ENCODE results near the gene DMRT1.

Gene DMRT1

GRCh38 chr9:841371-842209, at the start of gene DMRT1:
DMRT1 (plus strand) TSS chr9:841697; CDS start chr9:841839, 142 bp downstream.
- no peak for DNase-seq

DNA sequence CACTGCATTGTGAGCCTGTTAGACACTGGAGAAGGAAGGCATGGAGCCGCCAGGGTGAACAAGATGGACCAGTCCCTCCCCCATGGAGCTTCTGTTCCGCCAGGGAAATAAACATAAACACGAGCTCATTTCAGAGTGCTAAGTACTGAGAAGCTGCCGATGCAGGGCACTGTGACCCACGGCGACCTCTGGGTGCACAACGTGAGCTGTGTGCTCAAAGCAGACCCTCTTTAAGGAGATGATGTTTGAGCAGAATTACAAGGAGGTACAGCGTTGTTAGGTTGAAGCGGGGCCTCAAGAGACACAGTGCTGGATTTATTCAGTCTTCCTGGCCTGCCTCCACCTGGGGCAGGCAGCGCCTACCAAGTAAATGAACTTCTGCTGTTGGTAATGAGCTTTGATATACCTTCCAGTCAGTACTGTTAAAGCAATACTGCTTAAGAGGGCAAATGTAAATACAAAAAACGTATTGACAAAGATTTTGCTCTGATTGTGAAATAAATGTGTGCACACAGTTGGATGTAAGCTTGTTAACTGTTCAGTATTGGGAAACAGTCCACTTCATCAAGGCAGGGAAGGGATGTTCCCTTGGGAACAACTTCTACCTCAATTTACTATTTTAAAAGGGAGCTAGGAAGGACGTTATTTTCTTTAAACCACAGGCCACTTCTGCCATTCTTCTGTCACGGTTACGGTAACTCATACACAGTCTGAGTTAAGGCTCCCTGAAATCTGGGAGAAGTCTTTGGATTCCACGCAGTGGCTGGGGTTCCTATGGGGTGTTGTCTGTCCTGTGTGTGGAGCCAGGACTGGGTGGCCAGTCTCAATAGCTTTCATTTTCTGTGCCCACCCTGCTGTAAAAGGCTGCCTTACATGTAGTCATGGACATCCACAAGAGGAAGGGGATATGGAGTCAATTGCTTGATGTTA, 48.9 kb upstream of the DMRT1 start:
- DNase-seq = no peak

DNA sequence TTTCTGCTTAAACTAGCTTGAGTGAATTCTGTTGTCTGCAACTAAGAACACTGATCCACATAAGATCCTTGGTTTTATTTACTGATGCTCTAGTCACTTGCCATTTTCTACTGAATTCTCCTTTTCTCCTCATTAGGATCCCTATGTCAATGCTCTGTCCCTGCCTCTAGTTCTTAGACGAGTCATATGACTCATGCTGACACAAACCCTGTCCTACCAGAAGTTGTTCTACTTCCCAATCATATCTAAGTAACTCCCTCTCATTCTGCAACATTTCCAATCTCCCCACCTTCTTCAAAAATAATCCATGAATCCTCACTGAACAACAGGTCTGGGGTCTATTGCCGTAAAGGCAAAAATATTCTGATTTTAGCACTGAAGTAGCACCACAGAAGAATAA, 47.1 kb upstream of the DMRT1 start:
- no peak for DNase-seq

DNA sequence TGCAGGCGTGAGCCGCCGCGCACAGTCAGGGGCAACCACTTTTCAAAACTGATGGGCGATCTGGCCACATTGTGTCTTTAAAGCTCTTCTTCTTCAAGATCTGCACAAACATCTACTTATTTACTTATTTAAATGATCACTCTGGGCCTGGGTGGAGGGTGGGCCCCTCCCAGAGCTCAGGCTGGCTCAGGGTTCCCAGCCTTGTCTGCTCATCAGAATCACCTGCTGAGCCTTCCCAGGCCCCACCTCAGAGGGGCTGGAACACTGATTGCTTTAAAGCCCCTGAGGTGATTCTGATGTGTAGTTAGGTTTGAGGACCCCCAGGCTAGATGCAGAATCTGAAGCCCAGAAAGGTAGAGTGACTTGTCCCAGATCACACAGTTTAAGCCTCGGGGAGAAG, 45.6 kb upstream of the DMRT1 start:
- DNase-seq = no peak

GRCh38 chr9:800591-801150, 40.8 kb upstream of the DMRT1 start:
- no peak for DNase-seq

DNA sequence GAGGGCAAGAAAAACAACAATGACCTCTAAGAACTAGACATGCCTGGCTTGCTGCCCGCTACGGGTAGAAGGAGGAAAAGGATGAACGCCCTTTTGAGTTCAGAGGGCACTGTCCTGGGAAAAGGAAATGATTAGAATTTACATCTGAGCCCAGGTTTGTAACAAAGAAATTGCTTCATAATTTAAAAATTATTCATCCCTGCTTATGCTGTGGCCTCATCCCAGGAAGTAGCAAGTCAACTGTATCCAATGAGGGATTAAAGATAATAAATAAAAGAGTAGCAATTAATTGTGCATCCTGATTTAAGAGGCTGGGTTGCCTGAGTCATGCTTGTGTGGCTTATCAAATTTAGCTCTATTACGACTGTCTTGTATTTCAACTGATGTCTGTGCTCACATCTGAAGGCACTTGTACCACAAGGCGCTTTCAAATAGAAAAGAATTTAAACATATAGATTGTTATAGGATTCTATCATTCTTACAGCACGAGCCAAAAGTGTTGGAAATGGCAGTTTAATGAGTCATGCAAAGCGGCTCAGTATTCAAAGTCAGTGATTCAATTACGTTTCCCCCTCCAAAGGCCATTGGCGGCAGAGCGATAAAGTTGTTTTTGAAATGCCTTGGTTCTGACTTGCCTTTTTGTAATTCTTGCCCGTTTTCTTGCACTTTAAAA, 40.0 kb upstream of the DMRT1 start:
- no peak for DNase-seq

DNA sequence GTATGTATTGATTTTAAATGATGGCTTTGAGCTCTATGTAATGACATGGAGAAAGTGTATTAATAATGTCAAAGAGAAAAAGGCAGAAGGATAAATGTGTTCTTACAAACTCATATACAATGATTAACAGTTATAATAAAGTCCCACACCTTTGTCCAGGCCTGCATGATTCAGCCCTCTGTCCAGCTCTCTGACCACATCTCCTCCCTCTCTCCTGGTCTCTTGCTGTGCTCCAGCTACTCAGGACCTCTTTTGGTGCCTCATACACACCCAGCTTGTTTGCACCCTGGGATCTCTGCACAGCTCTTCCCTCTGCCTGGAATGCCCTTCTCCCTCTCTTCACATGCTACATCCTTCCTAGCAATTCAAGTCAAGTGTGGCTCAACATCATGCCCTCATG, 37.5 kb upstream of the DMRT1 start:
- no peak for DNase-seq

- DNase-seq = no peak
Observed at GRCh38 chr9:805151-805550, 36.3 kb upstream of the DMRT1 start.

GRCh38 chr9:806285-807156, 35.0 kb upstream of the DMRT1 start:
- peak in 2 of 6 experiments; percentile 19 to 26 for DNase-seq

GRCh38 chr9:811106-811531, 30.4 kb upstream of the DMRT1 start:
- no peak for DNase-seq

- no peak for DNase-seq
Observed at GRCh38 chr9:818958-819357, 22.5 kb upstream of the DMRT1 start.

- no peak for DNase-seq
Observed at GRCh38 chr9:826500-827280, 14.8 kb upstream of the DMRT1 start.

- DNase-seq = no peak
Observed at GRCh38 chr9:840343-840742, 1.2 kb upstream of the DMRT1 start.

GRCh38 chr9:842635-843426, 1.3 kb downstream of the DMRT1 start:
- no peak for DNase-seq

GRCh38 chr9:843427-843785, 1.9 kb downstream of the DMRT1 start:
- no peak for DNase-seq

DNA sequence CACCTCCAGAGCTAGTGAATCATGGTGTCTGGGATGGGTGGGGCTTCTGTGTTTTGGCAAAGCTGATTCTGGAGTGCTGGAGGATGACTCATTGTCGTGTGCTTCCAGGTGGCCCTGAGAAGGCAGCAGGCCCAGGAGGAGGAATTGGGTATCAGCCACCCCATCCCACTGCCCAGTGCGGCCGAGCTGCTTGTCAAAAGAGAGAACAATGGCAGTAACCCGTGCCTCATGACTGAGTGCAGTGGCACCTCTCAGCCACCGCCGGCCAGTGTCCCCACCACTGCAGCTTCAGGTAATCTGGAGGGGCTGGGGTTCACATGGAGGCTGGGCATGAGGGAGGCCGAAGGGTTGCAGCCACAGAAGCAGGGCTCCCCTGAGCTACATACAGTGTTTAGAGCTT, 5.4 kb downstream of the DMRT1 start:
- DNase-seq = no peak

GRCh38 chr9:847505-847904, 6.0 kb downstream of the DMRT1 start:
- no peak for DNase-seq

DNA sequence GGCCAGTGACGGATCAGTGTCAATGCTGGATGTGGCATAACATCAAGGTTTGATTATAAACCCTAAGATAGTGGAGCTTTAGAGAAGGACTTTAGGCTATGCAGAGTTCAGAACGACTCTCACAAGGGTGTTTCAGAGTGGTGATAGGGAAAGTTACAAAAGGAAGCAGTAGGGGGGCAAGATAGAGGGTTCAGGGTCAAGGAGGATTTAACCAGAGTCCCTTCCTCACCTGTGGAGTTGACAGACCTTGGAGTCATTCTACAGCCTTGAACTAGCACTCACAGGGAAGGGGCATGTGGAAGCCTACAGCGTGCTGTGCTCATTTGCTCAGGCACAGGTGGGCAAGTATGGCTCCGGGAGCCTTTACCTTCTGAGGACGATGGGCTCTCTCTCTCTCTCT, 7.9 kb downstream of the DMRT1 start:
- DNase-seq = no peak

- no peak for DNase-seq
Observed at GRCh38 chr9:852539-852938, 11.0 kb downstream of the DMRT1 start.

- no peak for DNase-seq
Observed at GRCh38 chr9:859251-859650, 17.8 kb downstream of the DMRT1 start.
